ENCODE results near the gene HNRNPL. TPM values are rescaled to one million over a fixed set of nuclear protein-coding genes. Genes with fewer than 3 reads are reported as not detected.

Gene HNRNPL
- total and polyA plus RNA-seq, 9 of the 15 experiments (the other 6 are each of a cell fraction or from before 2014, with no cell fraction given), result 39.5 to 610 (median 299) TPM

DNA sequence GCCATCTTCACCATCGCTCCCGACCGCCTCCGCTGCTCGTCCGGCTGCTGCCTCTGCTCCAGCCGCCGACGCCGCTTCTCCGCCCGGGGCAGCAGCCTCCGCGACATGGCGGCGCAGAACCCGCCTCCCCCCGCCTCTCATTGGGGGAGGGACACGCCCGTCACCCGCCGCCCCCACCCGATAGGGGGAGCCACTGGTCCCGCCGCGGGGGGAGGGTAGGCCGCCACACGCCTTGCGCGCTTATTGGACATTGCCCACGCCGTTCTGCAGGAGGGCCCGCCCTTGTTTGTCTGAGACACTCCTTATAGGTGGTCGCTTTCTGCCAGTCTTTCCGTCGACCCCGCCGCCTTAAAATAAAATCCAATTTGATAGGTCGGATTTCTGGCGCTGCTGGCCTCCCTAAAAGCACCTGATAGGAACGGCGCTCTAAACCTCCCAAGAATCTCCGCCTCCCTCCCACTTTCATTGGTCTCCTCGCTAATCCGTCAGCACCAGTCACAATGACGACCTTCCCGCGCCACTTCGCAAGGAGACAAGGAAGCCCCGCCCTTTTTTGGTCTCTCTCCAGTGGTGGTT is at the start of gene HNRNPL (continued):
- TF ChIP-seq, protein P1, sequence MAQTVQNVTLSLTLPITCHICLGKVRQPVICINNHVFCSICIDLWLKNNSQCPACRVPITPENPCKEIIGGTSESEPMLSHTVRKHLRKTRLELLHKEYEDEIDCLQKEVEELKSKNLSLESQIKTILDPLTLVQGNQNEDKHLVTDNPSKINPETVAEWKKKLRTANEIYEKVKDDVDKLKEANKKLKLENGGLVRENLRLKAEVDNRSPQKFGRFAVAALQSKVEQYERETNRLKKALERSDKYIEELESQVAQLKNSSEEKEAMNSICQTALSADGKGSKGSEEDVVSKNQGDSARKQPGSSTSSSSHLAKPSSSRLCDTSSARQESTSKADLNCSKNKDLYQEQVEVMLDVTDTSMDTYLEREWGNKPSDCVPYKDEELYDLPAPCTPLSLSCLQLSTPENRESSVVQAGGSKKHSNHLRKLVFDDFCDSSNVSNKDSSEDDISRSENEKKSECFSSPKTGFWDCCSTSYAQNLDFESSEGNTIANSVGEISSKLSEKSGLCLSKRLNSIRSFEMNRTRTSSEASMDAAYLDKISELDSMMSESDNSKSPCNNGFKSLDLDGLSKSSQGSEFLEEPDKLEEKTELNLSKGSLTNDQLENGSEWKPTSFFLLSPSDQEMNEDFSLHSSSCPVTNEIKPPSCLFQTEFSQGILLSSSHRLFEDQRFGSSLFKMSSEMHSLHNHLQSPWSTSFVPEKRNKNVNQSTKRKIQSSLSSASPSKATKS (CRISPR knock-in tag; IDR thresholded peaks at IDR 0.05), result no peak
- TF ChIP-seq XRCC3 (IDR thresholded peaks at IDR 0.05) (no peak), ZNF143 (CRISPR knock-in tag; IDR thresholded peaks at IDR 0.05) (no peak), ZNF79 (CRISPR knock-in tag; IDR thresholded peaks at IDR 0.05; ENCODE audit: low read depth) (no peak), TCFL5 (CRISPR knock-in tag; conservative IDR thresholded peaks at IDR 0.05) (no peak), HIVEP1 (CRISPR knock-in tag; IDR thresholded peaks at IDR 0.05) (0 out of 2 replicates have a peak, but pooled peaks have one; percentile 24), BRF1 (IDR thresholded peaks at IDR 0.05; ENCODE audit: borderline replicate concordance, extremely low read depth, insufficient read length) (no peak), NCOA4 (IDR thresholded peaks at IDR 0.05; ENCODE audit: partially characterized antibody) (no peak), SRSF7 (optimal IDR thresholded peaks at IDR 0.05; ENCODE audit: low read depth, low read length) (no peak), PTBP1 (IDR thresholded peaks at IDR 0.05; ENCODE audit: low read depth, low read length) (no peak), FOXP1 (CRISPR knock-in tag; IDR thresholded peaks at IDR 0.05) (no peak; the same call in 1 of the 2 replicates)
- TF ChIP-seq, protein P2, sequence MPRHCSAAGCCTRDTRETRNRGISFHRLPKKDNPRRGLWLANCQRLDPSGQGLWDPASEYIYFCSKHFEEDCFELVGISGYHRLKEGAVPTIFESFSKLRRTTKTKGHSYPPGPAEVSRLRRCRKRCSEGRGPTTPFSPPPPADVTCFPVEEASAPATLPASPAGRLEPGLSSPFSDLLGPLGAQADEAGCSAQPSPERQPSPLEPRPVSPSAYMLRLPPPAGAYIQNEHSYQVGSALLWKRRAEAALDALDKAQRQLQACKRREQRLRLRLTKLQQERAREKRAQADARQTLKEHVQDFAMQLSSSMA (CRISPR knock-in tag; IDR thresholded peaks at IDR 0.05), result no peak
- TF ChIP-seq, protein P3, sequence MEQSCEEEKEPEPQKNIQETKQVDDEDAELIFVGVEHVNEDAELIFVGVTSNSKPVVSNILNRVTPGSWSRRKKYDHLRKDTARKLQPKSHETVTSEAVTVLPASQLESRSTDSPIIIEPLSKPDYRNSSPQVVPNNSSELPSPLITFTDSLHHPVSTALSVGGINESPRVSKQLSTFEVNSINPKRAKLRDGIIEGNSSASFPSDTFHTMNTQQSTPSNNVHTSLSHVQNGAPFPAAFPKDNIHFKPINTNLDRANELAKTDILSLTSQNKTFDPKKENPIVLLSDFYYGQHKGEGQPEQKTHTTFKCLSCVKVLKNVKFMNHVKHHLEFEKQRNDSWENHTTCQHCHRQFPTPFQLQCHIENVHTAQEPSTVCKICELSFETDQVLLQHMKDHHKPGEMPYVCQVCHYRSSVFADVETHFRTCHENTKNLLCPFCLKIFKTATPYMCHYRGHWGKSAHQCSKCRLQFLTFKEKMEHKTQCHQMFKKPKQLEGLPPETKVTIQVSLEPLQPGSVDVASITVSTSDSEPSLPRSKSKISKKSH (CRISPR knock-in tag; IDR thresholded peaks at IDR 0.05), result no peak
- TF ChIP-seq, protein P4, sequence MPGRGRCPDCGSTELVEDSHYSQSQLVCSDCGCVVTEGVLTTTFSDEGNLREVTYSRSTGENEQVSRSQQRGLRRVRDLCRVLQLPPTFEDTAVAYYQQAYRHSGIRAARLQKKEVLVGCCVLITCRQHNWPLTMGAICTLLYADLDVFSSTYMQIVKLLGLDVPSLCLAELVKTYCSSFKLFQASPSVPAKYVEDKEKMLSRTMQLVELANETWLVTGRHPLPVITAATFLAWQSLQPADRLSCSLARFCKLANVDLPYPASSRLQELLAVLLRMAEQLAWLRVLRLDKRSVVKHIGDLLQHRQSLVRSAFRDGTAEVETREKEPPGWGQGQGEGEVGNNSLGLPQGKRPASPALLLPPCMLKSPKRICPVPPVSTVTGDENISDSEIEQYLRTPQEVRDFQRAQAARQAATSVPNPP (IDR thresholded peaks at IDR 0.05; ENCODE audit: borderline replicate concordance, insufficient read depth, insufficient read length), result no peak
- TF ChIP-seq, protein P5, sequence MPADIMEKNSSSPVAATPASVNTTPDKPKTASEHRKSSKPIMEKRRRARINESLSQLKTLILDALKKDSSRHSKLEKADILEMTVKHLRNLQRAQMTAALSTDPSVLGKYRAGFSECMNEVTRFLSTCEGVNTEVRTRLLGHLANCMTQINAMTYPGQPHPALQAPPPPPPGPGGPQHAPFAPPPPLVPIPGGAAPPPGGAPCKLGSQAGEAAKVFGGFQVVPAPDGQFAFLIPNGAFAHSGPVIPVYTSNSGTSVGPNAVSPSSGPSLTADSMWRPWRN (IDR thresholded peaks at IDR 0.05; ENCODE audit: low read depth), result peak; percentile 92
- TF ChIP-seq, protein P6, sequence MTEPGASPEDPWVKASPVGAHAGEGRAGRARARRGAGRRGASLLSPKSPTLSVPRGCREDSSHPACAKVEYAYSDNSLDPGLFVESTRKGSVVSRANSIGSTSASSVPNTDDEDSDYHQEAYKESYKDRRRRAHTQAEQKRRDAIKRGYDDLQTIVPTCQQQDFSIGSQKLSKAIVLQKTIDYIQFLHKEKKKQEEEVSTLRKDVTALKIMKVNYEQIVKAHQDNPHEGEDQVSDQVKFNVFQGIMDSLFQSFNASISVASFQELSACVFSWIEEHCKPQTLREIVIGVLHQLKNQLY (CRISPR knock-in tag; conservative IDR thresholded peaks at IDR 0.05), result no peak
- TF ChIP-seq, protein P7, sequence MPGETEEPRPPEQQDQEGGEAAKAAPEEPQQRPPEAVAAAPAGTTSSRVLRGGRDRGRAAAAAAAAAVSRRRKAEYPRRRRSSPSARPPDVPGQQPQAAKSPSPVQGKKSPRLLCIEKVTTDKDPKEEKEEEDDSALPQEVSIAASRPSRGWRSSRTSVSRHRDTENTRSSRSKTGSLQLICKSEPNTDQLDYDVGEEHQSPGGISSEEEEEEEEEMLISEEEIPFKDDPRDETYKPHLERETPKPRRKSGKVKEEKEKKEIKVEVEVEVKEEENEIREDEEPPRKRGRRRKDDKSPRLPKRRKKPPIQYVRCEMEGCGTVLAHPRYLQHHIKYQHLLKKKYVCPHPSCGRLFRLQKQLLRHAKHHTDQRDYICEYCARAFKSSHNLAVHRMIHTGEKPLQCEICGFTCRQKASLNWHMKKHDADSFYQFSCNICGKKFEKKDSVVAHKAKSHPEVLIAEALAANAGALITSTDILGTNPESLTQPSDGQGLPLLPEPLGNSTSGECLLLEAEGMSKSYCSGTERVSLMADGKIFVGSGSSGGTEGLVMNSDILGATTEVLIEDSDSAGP (CRISPR knock-in tag; IDR thresholded peaks at IDR 0.05), result no peak; the same call in 1 of the 2 replicates
- TF ChIP-seq, protein P8, sequence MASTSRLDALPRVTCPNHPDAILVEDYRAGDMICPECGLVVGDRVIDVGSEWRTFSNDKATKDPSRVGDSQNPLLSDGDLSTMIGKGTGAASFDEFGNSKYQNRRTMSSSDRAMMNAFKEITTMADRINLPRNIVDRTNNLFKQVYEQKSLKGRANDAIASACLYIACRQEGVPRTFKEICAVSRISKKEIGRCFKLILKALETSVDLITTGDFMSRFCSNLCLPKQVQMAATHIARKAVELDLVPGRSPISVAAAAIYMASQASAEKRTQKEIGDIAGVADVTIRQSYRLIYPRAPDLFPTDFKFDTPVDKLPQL (IDR thresholded peaks at IDR 0.05; ENCODE audit: extremely low read depth, insufficient read length), result no peak
